ENCODE data around the gene QRFP. TPM values are rescaled to one million over a fixed set of nuclear protein-coding genes. Genes with fewer than 3 reads are reported as not detected.
A peak's percentile ranks its signal among the peaks of the same experiment; 100 is the strongest.

QRFP gene
- total RNA-seq, 4 donors from 2014 or later: 0.18 TPM; not detected in 3

GRCh38 chr9:130872508-130872907, 24.1 kb downstream of the QRFP start:
- no peak overlapping the region for H3K4me3 ChIP-seq
- intact Hi-C loops (cut with DNase I): loop anchor here (10.0 kb wide), 1 partner anchor 72 kb away; no protein-coding TSS in a partner anchor
- peak overlapping the region in 3 of 4 donors; percentile 52 to 71 (median 66) for H3K27ac ChIP-seq

GRCh38 chr9:130872093-130872492, 24.5 kb downstream of the QRFP start:
- Histone ChIP-seq H3K27me3 (no peaks in the 10 kb centered on the region), H3K4me3 (no peak overlapping the region), H3K9me3 (no peaks in the 10 kb centered on the region), H3K4me1 (peaks cover 0 to 64% (median 7%) of the 10 kb centered on the region in 3 donors), H3K36me3 (peaks cover 8 to 97% (median 38%) of the 10 kb centered on the region in 3 donors), H3K27ac (peak overlapping the region in 3 of 4 donors; percentile 52 to 71 (median 66))
- no peak for DNase-seq
- WGBS, 2 donors: 89 to 92% methylated on average over 15 of the region's 15 CpGs
- TF ChIP-seq CTCF (IDR thresholded peaks at IDR 0.05): no peak
- no peak for TF ChIP-seq POLR2A (IDR thresholded peaks at IDR 0.05)
- intact Hi-C loops (cut with DNase I): loop anchor here (10.0 kb wide), 1 partner anchor 73 kb away; no protein-coding TSS in a partner anchor

More at GRCh38 chr9:130872508-130872907, 24.1 kb downstream of the QRFP start:
- no peak for DNase-seq
- Histone ChIP-seq H3K27me3 (no peaks in the 10 kb centered on the region), H3K9me3 (no peaks in the 10 kb centered on the region), H3K4me1 (peaks cover 0 to 60% (median 7%) of the 10 kb centered on the region in 3 donors), H3K36me3 (peaks cover 8 to 98% (median 38%) of the 10 kb centered on the region in 3 donors)
- WGBS, 2 donors: 73 to 97% methylated on average over 7 to 9 of the region's 9 CpGs
- TF ChIP-seq CTCF (IDR thresholded peaks at IDR 0.05) (no peak), POLR2A (IDR thresholded peaks at IDR 0.05) (no peak)

GRCh38 chr9:130871395-130872062, 25.1 kb downstream of the QRFP start:
- TF ChIP-seq CTCF (IDR thresholded peaks at IDR 0.05): no peak
- no peak for TF ChIP-seq POLR2A (IDR thresholded peaks at IDR 0.05)
- Histone ChIP-seq H3K27me3 (no peaks in the 10 kb centered on the region), H3K4me1 (peaks cover 0 to 68% (median 7%) of the 10 kb centered on the region in 3 donors), H3K27ac (peak overlapping the region in 3 of 4 donors; percentile 24 to 71 (median 66)), H3K4me3 (no peak overlapping the region), H3K9me3 (no peaks in the 10 kb centered on the region), H3K36me3 (peaks cover 8 to 91% (median 38%) of the 10 kb centered on the region in 3 donors)
- 69 to 83% methylated on average over 7 to 8 of the region's 10 CpGs for WGBS, 2 donors
- intact Hi-C loops (cut with DNase I): loop anchor here (10.0 kb wide), 1 partner anchor 73 kb away; no protein-coding TSS in a partner anchor
- DNase-seq: no peak

GRCh38 chr9:130870491-130871381, 25.9 kb downstream of the QRFP start:
- TF ChIP-seq CTCF (IDR thresholded peaks at IDR 0.05) (no peak), POLR2A (IDR thresholded peaks at IDR 0.05) (no peak)
- Histone ChIP-seq H3K36me3 (peaks cover 8 to 83% (median 35%) of the 10 kb centered on the region in 3 donors), H3K4me3 (no peak overlapping the region), H3K4me1 (peaks cover 0 to 74% (median 7%) of the 10 kb centered on the region in 3 donors), H3K9me3 (no peaks in the 10 kb centered on the region), H3K27ac (peak overlapping the region in 3 of 4 donors; percentile 24 to 71 (median 66)), H3K27me3 (no peaks in the 10 kb centered on the region)
- intact Hi-C loops (cut with DNase I): loop anchor here (10.0 kb wide), 1 partner anchor 74 kb away; no protein-coding TSS in a partner anchor
- DNase-seq: no peak
- 73 to 80% methylated on average over 16 of the region's 17 CpGs for WGBS, 2 donors
